ENCODE measurements around the gene CEP128.

DNA sequence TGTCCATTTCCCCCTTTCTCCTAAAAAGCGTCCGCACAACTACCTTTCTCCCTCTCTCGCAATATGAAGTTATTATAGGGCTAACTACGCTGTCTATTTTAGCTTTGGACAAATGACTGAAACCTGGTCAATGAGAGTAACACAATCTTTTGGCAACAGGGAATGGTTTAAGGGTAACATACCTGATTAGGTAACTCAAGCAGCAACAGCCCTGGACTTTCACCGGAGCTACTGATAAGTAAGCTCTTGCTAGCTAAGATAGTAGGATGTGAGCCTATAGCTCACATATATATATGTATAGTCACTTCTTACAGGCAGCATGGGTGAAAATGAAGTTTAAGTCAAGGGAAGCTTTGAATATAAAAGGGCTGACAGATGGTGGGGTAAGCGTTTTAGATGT is 313.0 kb downstream of the CEP128 start:
- TF ChIP-seq, protein P1, sequence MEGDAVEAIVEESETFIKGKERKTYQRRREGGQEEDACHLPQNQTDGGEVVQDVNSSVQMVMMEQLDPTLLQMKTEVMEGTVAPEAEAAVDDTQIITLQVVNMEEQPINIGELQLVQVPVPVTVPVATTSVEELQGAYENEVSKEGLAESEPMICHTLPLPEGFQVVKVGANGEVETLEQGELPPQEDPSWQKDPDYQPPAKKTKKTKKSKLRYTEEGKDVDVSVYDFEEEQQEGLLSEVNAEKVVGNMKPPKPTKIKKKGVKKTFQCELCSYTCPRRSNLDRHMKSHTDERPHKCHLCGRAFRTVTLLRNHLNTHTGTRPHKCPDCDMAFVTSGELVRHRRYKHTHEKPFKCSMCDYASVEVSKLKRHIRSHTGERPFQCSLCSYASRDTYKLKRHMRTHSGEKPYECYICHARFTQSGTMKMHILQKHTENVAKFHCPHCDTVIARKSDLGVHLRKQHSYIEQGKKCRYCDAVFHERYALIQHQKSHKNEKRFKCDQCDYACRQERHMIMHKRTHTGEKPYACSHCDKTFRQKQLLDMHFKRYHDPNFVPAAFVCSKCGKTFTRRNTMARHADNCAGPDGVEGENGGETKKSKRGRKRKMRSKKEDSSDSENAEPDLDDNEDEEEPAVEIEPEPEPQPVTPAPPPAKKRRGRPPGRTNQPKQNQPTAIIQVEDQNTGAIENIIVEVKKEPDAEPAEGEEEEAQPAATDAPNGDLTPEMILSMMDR (IDR thresholded peaks at IDR 0.05): no peak
- no peak for TF ChIP-seq POLR2A (IDR thresholded peaks at IDR 0.05)

Measured in uterus (tissue), 2 donors.